ENCODE measurements around the gene HTR4.

DNA sequence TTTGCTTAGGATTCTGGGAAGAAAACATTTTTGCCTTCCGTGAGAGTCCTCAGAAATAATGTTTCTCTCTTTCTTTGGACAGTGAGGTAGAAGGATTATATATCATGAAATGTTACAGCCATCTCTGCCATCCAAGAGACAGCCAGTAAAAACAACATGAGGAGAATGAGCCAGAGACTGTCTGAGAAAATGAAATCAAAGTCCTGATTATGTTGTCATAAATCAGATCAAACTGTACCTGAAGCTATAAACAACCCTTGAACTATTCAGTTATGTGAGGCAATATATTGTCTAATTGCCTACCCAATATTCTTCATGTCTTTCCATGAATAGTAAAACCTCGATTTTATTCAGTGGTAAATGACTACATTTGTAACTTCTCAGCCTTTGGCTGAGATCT, 9.2 kb upstream of the HTR4 start:
- TF ChIP-seq, protein P1, sequence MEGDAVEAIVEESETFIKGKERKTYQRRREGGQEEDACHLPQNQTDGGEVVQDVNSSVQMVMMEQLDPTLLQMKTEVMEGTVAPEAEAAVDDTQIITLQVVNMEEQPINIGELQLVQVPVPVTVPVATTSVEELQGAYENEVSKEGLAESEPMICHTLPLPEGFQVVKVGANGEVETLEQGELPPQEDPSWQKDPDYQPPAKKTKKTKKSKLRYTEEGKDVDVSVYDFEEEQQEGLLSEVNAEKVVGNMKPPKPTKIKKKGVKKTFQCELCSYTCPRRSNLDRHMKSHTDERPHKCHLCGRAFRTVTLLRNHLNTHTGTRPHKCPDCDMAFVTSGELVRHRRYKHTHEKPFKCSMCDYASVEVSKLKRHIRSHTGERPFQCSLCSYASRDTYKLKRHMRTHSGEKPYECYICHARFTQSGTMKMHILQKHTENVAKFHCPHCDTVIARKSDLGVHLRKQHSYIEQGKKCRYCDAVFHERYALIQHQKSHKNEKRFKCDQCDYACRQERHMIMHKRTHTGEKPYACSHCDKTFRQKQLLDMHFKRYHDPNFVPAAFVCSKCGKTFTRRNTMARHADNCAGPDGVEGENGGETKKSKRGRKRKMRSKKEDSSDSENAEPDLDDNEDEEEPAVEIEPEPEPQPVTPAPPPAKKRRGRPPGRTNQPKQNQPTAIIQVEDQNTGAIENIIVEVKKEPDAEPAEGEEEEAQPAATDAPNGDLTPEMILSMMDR (IDR thresholded peaks at IDR 0.05; ENCODE audit: borderline replicate concordance, extremely low read depth, low read length, poor library complexity, severe bottlenecking): no peak
- TF ChIP-seq EZH2 (IDR thresholded peaks at IDR 0.05; ENCODE audit: borderline replicate concordance, low read depth, low read length, severe bottlenecking): no peak
